ENCODE results near the gene STK31. TPM values are rescaled to one million over a fixed set of nuclear protein-coding genes. Genes with fewer than 3 reads are reported as not detected.

Gene STK31
- total RNA-seq, 2 donors from 2014 or later: 0.09 to 32.1 TPM

DNA sequence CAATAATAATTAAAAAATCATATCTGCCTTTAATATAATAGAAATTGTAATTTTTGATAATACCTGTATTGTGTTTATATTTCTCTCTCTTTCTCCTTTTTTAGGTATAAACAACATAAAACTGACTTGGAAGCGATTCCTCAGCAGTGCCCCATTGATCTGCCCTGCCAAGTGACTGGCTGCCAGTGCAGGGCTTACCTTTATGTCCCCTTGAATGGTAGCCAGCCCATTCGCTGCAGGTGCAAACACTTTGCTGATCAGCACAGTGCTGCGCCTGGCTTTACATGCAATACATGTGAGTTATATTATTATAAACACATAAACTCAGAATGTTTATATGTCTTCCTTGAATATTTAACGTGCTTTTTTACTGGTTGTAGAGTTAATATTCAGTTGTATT is 20.9 kb upstream of the STK31 start:
- intact Hi-C loops (cut with DNase I): loop anchor here (10.0 kb wide), 1 partner anchor 674 kb away; the partner anchor contains the start of gene HYCC1
- H3K4me1 ChIP-seq (replicated peaks): no peaks in the 10 kb centered on the region
- H3K27me3 ChIP-seq (replicated peaks; ENCODE audit: insufficient read depth): no peaks in the 10 kb centered on the region
- no peaks in the 10 kb centered on the region for H3K9me3 ChIP-seq
- no peak overlapping the region for H3K4me3 ChIP-seq
- no peak for DNase-seq (ENCODE audit: low spot score)
- 86% methylated on average over 4 of the region's 4 CpGs for WGBS
- no peaks in the 10 kb centered on the region for H3K36me3 ChIP-seq
- TF ChIP-seq POLR2A (IDR thresholded peaks at IDR 0.05) (no peak), POLR2AphosphoS5 (IDR thresholded peaks at IDR 0.05) (no peak)
- TF ChIP-seq, protein P1, sequence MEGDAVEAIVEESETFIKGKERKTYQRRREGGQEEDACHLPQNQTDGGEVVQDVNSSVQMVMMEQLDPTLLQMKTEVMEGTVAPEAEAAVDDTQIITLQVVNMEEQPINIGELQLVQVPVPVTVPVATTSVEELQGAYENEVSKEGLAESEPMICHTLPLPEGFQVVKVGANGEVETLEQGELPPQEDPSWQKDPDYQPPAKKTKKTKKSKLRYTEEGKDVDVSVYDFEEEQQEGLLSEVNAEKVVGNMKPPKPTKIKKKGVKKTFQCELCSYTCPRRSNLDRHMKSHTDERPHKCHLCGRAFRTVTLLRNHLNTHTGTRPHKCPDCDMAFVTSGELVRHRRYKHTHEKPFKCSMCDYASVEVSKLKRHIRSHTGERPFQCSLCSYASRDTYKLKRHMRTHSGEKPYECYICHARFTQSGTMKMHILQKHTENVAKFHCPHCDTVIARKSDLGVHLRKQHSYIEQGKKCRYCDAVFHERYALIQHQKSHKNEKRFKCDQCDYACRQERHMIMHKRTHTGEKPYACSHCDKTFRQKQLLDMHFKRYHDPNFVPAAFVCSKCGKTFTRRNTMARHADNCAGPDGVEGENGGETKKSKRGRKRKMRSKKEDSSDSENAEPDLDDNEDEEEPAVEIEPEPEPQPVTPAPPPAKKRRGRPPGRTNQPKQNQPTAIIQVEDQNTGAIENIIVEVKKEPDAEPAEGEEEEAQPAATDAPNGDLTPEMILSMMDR (IDR thresholded peaks at IDR 0.05): no peak
- H3K27ac ChIP-seq: no peak overlapping the region

DNA sequence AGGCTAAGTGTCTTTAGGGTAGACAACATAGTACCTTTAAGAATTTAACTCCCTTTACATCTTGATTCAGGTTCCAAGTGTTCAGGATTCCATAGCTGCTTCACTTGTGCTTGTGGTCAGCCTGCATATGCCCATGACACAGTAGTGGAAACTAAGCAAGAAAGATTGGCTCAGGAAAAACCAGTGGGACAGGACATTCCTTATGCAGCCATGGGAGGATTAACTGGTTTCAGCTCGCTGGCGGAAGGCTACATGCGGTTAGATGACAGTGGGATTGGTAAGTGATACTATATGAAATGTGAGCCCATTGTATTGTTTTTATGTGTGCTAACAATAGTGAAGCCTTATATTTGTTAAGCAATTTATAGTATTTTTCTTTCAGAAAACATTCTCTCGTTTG is 18.7 kb upstream of the STK31 start:
- Histone ChIP-seq H3K27me3 (replicated peaks; ENCODE audit: insufficient read depth) (no peaks in the 10 kb centered on the region), H3K36me3 (no peaks in the 10 kb centered on the region), H3K9me3 (no peaks in the 10 kb centered on the region), H3K4me3 (no peak overlapping the region), H3K4me1 (replicated peaks) (no peaks in the 10 kb centered on the region), H3K27ac (no peak overlapping the region)
- TF ChIP-seq POLR2AphosphoS5 (IDR thresholded peaks at IDR 0.05): no peak
- TF ChIP-seq, protein P1 (IDR thresholded peaks at IDR 0.05): no peak
- TF ChIP-seq POLR2A (IDR thresholded peaks at IDR 0.05): no peak
- WGBS: 61% methylated on average over 4 of the region's 4 CpGs
- DNase-seq (ENCODE audit: low spot score): peak; percentile 14
- intact Hi-C loops (cut with DNase I): no loop called here

- Histone ChIP-seq H3K4me3 (no peak overlapping the region), H3K4me1 (replicated peaks) (no peaks in the 10 kb centered on the region), H3K9me3 (no peaks in the 10 kb centered on the region), H3K27ac (no peak overlapping the region), H3K27me3 (replicated peaks; ENCODE audit: insufficient read depth) (no peaks in the 10 kb centered on the region), H3K36me3 (no peaks in the 10 kb centered on the region)
- no peak for DNase-seq (ENCODE audit: low spot score)
- TF ChIP-seq POLR2A (IDR thresholded peaks at IDR 0.05) (no peak), POLR2AphosphoS5 (IDR thresholded peaks at IDR 0.05) (no peak)
- TF ChIP-seq, protein P1 (IDR thresholded peaks at IDR 0.05): no peak
- intact Hi-C loops (cut with DNase I): no loop called here
Observed at GRCh38 chr7:23693224-23693623, 16.8 kb upstream of the STK31 start.

GRCh38 chr7:23696916-23697441 is 13.0 kb upstream of the STK31 start:
- H3K27ac ChIP-seq: no peak overlapping the region
- H3K4me1 ChIP-seq (replicated peaks): no peaks in the 10 kb centered on the region
- no peak overlapping the region for H3K4me3 ChIP-seq
- intact Hi-C loops (cut with DNase I): no loop called here
- no peaks in the 10 kb centered on the region for H3K36me3 ChIP-seq
- no peaks in the 10 kb centered on the region for H3K27me3 ChIP-seq (replicated peaks; ENCODE audit: insufficient read depth)
- no peak for DNase-seq (ENCODE audit: low spot score)
- no peaks in the 10 kb centered on the region for H3K9me3 ChIP-seq
- TF ChIP-seq POLR2A (IDR thresholded peaks at IDR 0.05): no peak
- TF ChIP-seq, protein P1 (IDR thresholded peaks at IDR 0.05): peak in 2 of 4 experiments; percentile 13 to 19
- 46% methylated on average over 7 of the region's 7 CpGs for WGBS

DNA sequence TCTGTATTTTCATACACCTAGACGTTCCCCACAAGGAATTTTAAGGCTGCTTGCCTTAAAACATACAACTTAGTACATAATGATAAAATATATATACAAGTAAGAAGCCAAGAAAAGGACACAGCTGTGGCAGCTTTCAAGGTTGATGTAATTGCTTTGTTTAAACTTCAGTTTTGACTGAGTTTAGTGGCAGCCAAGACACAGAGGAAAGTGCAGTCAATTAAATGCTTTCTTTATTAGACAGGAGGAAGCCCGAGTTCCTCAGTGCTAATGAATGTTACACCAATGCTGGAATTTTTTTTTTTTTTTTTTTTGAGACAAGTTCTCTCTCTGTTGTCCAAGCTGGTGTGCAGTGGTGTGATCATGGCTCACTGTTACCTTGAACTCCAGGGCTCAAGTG is 11.2 kb upstream of the STK31 start:
- no peaks in the 10 kb centered on the region for H3K36me3 ChIP-seq
- H3K27me3 ChIP-seq (replicated peaks; ENCODE audit: insufficient read depth): no peaks in the 10 kb centered on the region
- no peak for TF ChIP-seq POLR2AphosphoS5 (IDR thresholded peaks at IDR 0.05)
- no peak for TF ChIP-seq POLR2A (IDR thresholded peaks at IDR 0.05)
- TF ChIP-seq, protein P1 (IDR thresholded peaks at IDR 0.05): no peak
- no peaks in the 10 kb centered on the region for H3K9me3 ChIP-seq
- H3K27ac ChIP-seq: no peak overlapping the region
- DNase-seq (ENCODE audit: low spot score): no peak
- WGBS: 25% methylated on average over 2 of the region's 2 CpGs
- H3K4me1 ChIP-seq (replicated peaks): no peaks in the 10 kb centered on the region
- intact Hi-C loops (cut with DNase I): no loop called here
- no peak overlapping the region for H3K4me3 ChIP-seq
